ENCODE results near the gene WDR47.
"Not testable (repeated sequence)": the region's sequence is repeated elsewhere in the genome, so short reads cannot be mapped to it uniquely, and the experiment has no call there.

Gene WDR47

GRCh38 chr1:108961752-108962486 lies 80.0 kb downstream of the WDR47 start:
- DNase-seq: no peak

- DNase-seq: peak; percentile 5
These were observed 80.7 kb downstream of the WDR47 start for GRCh38 chr1:108961198-108961597.

GRCh38 chr1:108960719-108961118 lies 81.2 kb downstream of the WDR47 start:
- no peak for DNase-seq

GRCh38 chr1:108957888-108958287 lies 84.0 kb downstream of the WDR47 start:
- no peak for DNase-seq

GRCh38 chr1:108955881-108956280 lies 86.0 kb downstream of the WDR47 start:
- no peak for DNase-seq

GRCh38 chr1:108955111-108955510 lies 86.8 kb downstream of the WDR47 start:
- DNase-seq: no peak

GRCh38 chr1:108953452-108953851 lies 88.5 kb downstream of the WDR47 start:
- no peak for DNase-seq

- DNase-seq: no peak
These were observed 90.7 kb downstream of the WDR47 start for GRCh38 chr1:108951242-108951641.

GRCh38 chr1:108949044-108949443 lies 92.9 kb downstream of the WDR47 start:
- DNase-seq: no peak

GRCh38 chr1:108947871-108948525 lies 93.9 kb downstream of the WDR47 start:
- DNase-seq: no peak

- no peak for DNase-seq
These were observed 105.7 kb downstream of the WDR47 start for GRCh38 chr1:108936170-108936569.

DNA sequence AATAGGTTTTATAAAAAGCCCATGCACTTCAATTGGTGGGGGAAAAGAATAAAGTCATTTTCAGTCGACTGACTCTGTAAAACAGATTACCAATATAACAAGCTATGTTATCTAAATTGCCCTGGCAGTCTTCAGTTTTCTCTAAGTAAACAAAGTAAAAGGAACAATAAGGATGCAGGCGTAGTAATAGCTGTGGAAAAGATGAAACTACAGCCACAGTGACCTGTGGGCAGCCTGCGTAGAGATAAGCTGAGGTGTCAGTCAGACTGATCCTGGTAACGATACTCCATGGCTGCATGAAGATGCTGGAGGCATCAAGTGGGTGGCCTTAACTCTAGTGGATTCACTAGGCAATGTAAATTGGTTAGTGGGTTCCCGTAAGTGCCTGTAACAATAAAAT lies 108.0 kb downstream of the WDR47 start:
- no peak for DNase-seq

- not testable (repeated sequence) for DNase-seq
These were observed 114.3 kb downstream of the WDR47 start for GRCh38 chr1:108927565-108927964.

- DNase-seq: no peak
These were observed 116.0 kb downstream of the WDR47 start for GRCh38 chr1:108925920-108926319.

Data from NK-92 treated with Interleukin-12 subunit alpha and Interleukin-12 subunit beta, amount 100 ng/mL, for 24 hours (cell line).